NAMALWA (cell line): ENCODE data around the gene AKAP8.
A peak's percentile ranks its signal among the peaks of the same experiment; 100 is the strongest.

Experiments used
- DNase-seq: peaks from one replicate; pipeline ENCODE4 v3.0.0-alpha.2; 2015; ENCODE audit warnings: low spot score

AKAP8 gene

GRCh38 chr19:15332311-15332996 lies 47.1 kb downstream of the AKAP8 start, which contains the start of gene BRD4:
Gene BRD4 (minus strand): TSS chr19:15332539. CDS start chr19:15273099, 59,440 bp downstream.
- DNase-seq: peak; percentile 75

- peak; percentile 63 for DNase-seq
Measured at GRCh38 chr19:15331419-15332310, 47.9 kb downstream of the AKAP8 start.

- peak; percentile 53 for DNase-seq
Measured at GRCh38 chr19:15330801-15331418, 48.7 kb downstream of the AKAP8 start.

GRCh38 chr19:15328312-15328711 lies 51.3 kb downstream of the AKAP8 start:
- no peak for DNase-seq

- no peak for DNase-seq
Measured at GRCh38 chr19:15324791-15325519, 54.6 kb downstream of the AKAP8 start.

- no peak for DNase-seq
Measured at GRCh38 chr19:15323496-15324235, 55.9 kb downstream of the AKAP8 start.

GRCh38 chr19:15321739-15322138 lies 57.8 kb downstream of the AKAP8 start:
- DNase-seq: no peak

GRCh38 chr19:15320116-15320515 lies 59.5 kb downstream of the AKAP8 start:
- no peak for DNase-seq

GRCh38 chr19:15318241-15318691 lies 61.3 kb downstream of the AKAP8 start:
- no peak for DNase-seq

- DNase-seq: no peak
Measured at GRCh38 chr19:15317392-15318071, 62.1 kb downstream of the AKAP8 start.

- peak; percentile 69 for DNase-seq
Measured at GRCh38 chr19:15316498-15316897, 63.1 kb downstream of the AKAP8 start.

- no peak for DNase-seq
Measured at GRCh38 chr19:15315101-15315500, 64.5 kb downstream of the AKAP8 start.

- DNase-seq: no peak
Measured at GRCh38 chr19:15313649-15314279, 65.8 kb downstream of the AKAP8 start.

GRCh38 chr19:15307169-15307568 lies 72.4 kb downstream of the AKAP8 start:
- no peak for DNase-seq

- no peak for DNase-seq
Measured at GRCh38 chr19:15305582-15306334, 73.8 kb downstream of the AKAP8 start.

- DNase-seq: no peak
Measured at GRCh38 chr19:15304140-15304705, 75.4 kb downstream of the AKAP8 start.
